H9 (cell line): Measurements from ENCODE around the gene VSIR. TPM values are rescaled to one million over a fixed set of nuclear protein-coding genes. Genes with fewer than 3 reads are reported as not detected.

Experiments used
- DNase-seq: peaks from one replicate; pipeline ENCODE4 v3.0.0-alpha.2; 2017
- H2AFZ ChIP-seq: one replicate; pipeline ENCODE4 v1.6.1; 2013; ENCODE audit warnings: mild to moderate bottlenecking, low read length, control low read depth, moderate library complexity
- H2AK5ac ChIP-seq: 2 replicates; pipeline ENCODE4 v1.6.1; 2013; ENCODE audit warnings: low read length, control low read depth, mixed read lengths; ENCODE audit not compliant: insufficient read length
- H2BK120ac ChIP-seq: one replicate; pipeline ENCODE4 v1.6.1; 2013; ENCODE audit warnings: low read depth, mild to moderate bottlenecking, low read length, control low read depth, inconsistent platforms; ENCODE audit not compliant: poor library complexity, severe bottlenecking
- H2BK12ac ChIP-seq: 2 replicates; pipeline ENCODE4 v1.6.1; 2013; ENCODE audit warnings: low read length, control low read depth, mixed read lengths, low read depth; ENCODE audit not compliant: insufficient read length
- H2BK15ac ChIP-seq: 2 replicates; pipeline ENCODE4 v1.6.1; 2013; ENCODE audit warnings: low read depth, low read length, control low read depth
- H2BK20ac ChIP-seq: one replicate; pipeline ENCODE4 v1.6.1; 2013; ENCODE audit warnings: low read depth, mild to moderate bottlenecking, low read length, control low read depth, inconsistent platforms; ENCODE audit not compliant: poor library complexity, severe bottlenecking
- H2BK5ac ChIP-seq: 2 replicates; pipeline ENCODE4 v1.6.1; 2013; ENCODE audit warnings: low read length, control low read depth, mixed read lengths; ENCODE audit not compliant: insufficient read length
- H3K14ac ChIP-seq: 2 replicates; pipeline ENCODE4 v1.6.1; 2013; ENCODE audit warnings: low read length, control low read depth; ENCODE audit not compliant: insufficient read depth
- H3K18ac ChIP-seq: 2 replicates; pipeline ENCODE4 v1.6.1; 2013; ENCODE audit warnings: low read depth, mild to moderate bottlenecking, mixed read lengths, low read length, control low read depth; ENCODE audit not compliant: insufficient read length
- H3K23ac ChIP-seq: 2 replicates; pipeline ENCODE4 v1.6.1; 2013; ENCODE audit warnings: low read length, control low read depth, mixed read lengths, low read depth; ENCODE audit not compliant: insufficient read length
- H3K23me2 ChIP-seq: 2 replicates; pipeline ENCODE4 v1.6.1; 2013; ENCODE audit warnings: low read depth, mild to moderate bottlenecking, mixed read lengths, low read length, control low read depth; ENCODE audit not compliant: insufficient read length, poor library complexity, severe bottlenecking
- H3K27ac ChIP-seq: 2 replicates; pipeline ENCODE4 v1.5.1; 2013; ENCODE audit warnings: low read length, control low read depth, mixed read lengths, low read depth; ENCODE audit not compliant: insufficient read length
- H3K27me3 ChIP-seq: 2 replicates; pipeline ENCODE4 v1.6.1; 2013; ENCODE audit warnings: low read length, control low read depth, inconsistent platforms; ENCODE audit not compliant: insufficient read depth
- H3K4ac ChIP-seq: 2 replicates; pipeline ENCODE4 v1.6.1; 2013; ENCODE audit warnings: low read depth, mild to moderate bottlenecking, control low read depth, inconsistent platforms, low read length, moderate library complexity
- H3K4me1 ChIP-seq: 2 replicates; pipeline ENCODE4 v1.6.1; 2013; ENCODE audit warnings: low read length, control low read depth, inconsistent platforms; ENCODE audit not compliant: insufficient read depth
- H3K4me2 ChIP-seq: 2 replicates; pipeline ENCODE4 v1.6.1; 2013; ENCODE audit warnings: low read length, control low read depth, mixed read lengths; ENCODE audit not compliant: insufficient read length, insufficient read depth
- H3K56ac ChIP-seq: 2 replicates; pipeline ENCODE4 v1.6.1; 2013; ENCODE audit warnings: low read depth, mild to moderate bottlenecking, mixed read lengths, low read length, control low read depth; ENCODE audit not compliant: insufficient read length
- H3K79me1 ChIP-seq: 2 replicates; pipeline ENCODE4 v1.6.1; 2013; ENCODE audit warnings: low read depth, mild to moderate bottlenecking, moderate library complexity, low read length, control low read depth, inconsistent platforms; ENCODE audit not compliant: insufficient read depth, poor library complexity, severe bottlenecking
- H3K79me2 ChIP-seq: 2 replicates; pipeline ENCODE4 v1.6.1; 2013; ENCODE audit warnings: low read length, control low read depth, inconsistent platforms; ENCODE audit not compliant: insufficient read depth
- H3K9ac ChIP-seq: 2 replicates; pipeline ENCODE4 v1.6.1; 2013; ENCODE audit warnings: low read length, control low read depth, mixed read lengths; ENCODE audit not compliant: insufficient read length; ENCODE audit errors: extremely low read depth
- H3K9me3 ChIP-seq: one replicate; pipeline ENCODE4 v1.6.1; 2013; ENCODE audit warnings: low read depth, low read length, inconsistent platforms; ENCODE audit not compliant: control insufficient read depth
- H3T11ph ChIP-seq: one replicate; pipeline ENCODE4 v1.6.1; 2013; ENCODE audit warnings: mild to moderate bottlenecking, low read length, control low read depth, inconsistent platforms
- H4K20me1 ChIP-seq: one replicate; pipeline ENCODE4 v1.6.1; 2013; ENCODE audit not compliant: control insufficient read depth, insufficient read length, insufficient read depth
- H4K5ac ChIP-seq: 2 replicates; pipeline ENCODE4 v1.6.1; 2013; ENCODE audit warnings: low read depth, mild to moderate bottlenecking, mixed read lengths, low read length, control low read depth; ENCODE audit not compliant: insufficient read length
- H4K8ac ChIP-seq: replicated peaks from 2 replicates; pipeline ENCODE4 v1.6.1; 2013; ENCODE audit warnings: low read length, control low read depth, mixed read lengths, low read depth; ENCODE audit not compliant: insufficient read length
- H4K91ac ChIP-seq: 2 replicates; pipeline ENCODE4 v1.6.1; 2013; ENCODE audit warnings: low read depth, mild to moderate bottlenecking, moderate library complexity, mixed read lengths, low read length, control low read depth; ENCODE audit not compliant: insufficient read length
- H3K27ac Mint-ChIP-seq, 3 experiments: 2 replicates in 2 of 3; 3 replicates in 1 of 3; pipeline ENCODE4 v1.8.0; 2020 to 2021; ENCODE audit warnings: mixed read lengths in 3 of 3, mild to moderate bottlenecking in 1 of 3, moderate library complexity in 1 of 3
- H3K27me3 Mint-ChIP-seq: 2 replicates; pipeline ENCODE4 v1.8.0; 2021; ENCODE audit warnings: low read depth, mild to moderate bottlenecking, moderate library complexity, mixed read lengths
- H3K36me3 Mint-ChIP-seq, 3 experiments: 2 replicates in 2 of 3; 3 replicates in 1 of 3; pipeline ENCODE4 v1.8.0; 2020 to 2021; ENCODE audit warnings: low read depth in 3 of 3, mixed read lengths in 3 of 3; ENCODE audit not compliant: insufficient read depth in 1 of 3
- H3K4me1 Mint-ChIP-seq, 2 experiments: 2 replicates each; pipeline ENCODE4 v1.8.0; 2020; ENCODE audit warnings: mixed read lengths in 2 of 2
- H3K4me3 Mint-ChIP-seq, 2 experiments: 2 replicates in 1 of 2; 3 replicates in 1 of 2; pipeline ENCODE4 v1.8.0; 2020 to 2021; ENCODE audit warnings: mild to moderate bottlenecking in 2 of 2, mixed read lengths in 2 of 2, moderate library complexity in 1 of 2
- H3K9me3 Mint-ChIP-seq, 2 experiments: 2 replicates in 1 of 2; 3 replicates in 1 of 2; pipeline ENCODE4 v1.8.0; 2020; ENCODE audit warnings: mild to moderate bottlenecking in 2 of 2, mixed read lengths in 2 of 2, moderate library complexity in 1 of 2
- WGBS: extraction: QIAGEN DNeasy Blood & Tissue Kit; methylation state at CpG from one replicate; pipeline ENCODE4 v1.1.7; 2013; ENCODE audit warnings: missing lambda C conversion rate, low lambda C conversion rate, mixed read lengths; ENCODE audit not compliant: insufficient read length; ENCODE audit errors: extremely low coverage; 5-methylcytosine and 5-hydroxymethylcytosine counted together
- total RNA-seq: library from RNA; stranded (reverse); gene quantifications from 2 replicates; pipeline ENCODE4 v1.2.1, GENCODE V29; 2021
- TF ChIP-seq, protein P1 (sequence below): fragments of 200-600 bp; sonication (generic); conservative IDR thresholded peaks from 3 replicates; pipeline ENCODE4 v1.8.0; 2021; ENCODE audit warnings: antibody characterized with exemption, mild to moderate bottlenecking

Gene VSIR
- total RNA-seq, 1 experiment from 2014 or later: 0.11 TPM

DNA sequence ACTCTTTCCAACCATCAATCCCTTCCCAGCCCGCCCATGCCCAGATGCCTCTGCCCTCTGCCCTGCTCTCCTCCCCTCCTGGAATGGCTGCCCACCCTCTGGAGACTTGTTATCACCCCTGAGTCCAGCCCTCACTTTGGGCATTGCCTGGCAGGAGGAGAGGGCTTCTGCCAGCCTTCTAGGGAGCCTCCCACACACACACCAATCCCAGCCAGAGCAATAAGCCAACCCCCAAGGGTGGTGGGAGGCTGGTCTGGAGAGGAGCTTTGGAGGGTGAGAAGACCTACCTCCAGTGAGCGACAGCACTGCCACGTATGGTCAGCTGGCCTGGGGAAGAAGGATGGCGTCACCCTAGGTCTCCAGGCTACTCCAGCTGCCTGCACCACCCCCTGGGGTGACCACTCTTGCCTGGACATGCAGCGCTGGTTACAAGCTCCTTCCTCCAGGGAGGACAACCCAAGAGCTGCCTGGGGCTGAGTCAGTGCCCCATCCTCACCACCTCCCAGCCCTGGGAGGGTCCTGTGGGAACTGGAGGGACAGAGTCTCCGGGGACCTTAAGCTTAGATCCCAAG, 62.2 kb downstream of the VSIR start:
- no peaks in the 10 kb centered on the region; a peak in 1 of 7 replicates for H3K36me3 Mint-ChIP-seq
- Histone ChIP-seq H4K5ac (no peak overlapping the region), H3K79me2 (no peaks in the 10 kb centered on the region), H3K23me2 (no peaks in the 10 kb centered on the region), H3K9me3 (no peaks in the 10 kb centered on the region), H3K79me1 (no peaks in the 10 kb centered on the region), H2AK5ac (no peak overlapping the region), H3K4me2 (no peak overlapping the region), H3K56ac (no peak overlapping the region), H4K20me1 (no peaks in the 10 kb centered on the region), H3K4me1 (no peaks in the 10 kb centered on the region), H3K4ac (no peak overlapping the region), H4K91ac (no peak overlapping the region), H4K8ac (no peak overlapping the region), H2BK15ac (no peak overlapping the region), H3K14ac (no peak overlapping the region), H2BK5ac (no peak overlapping the region), H3K27me3 (no peaks in the 10 kb centered on the region), H3K9ac (no peak overlapping the region), H2BK12ac (no peak overlapping the region), H2AFZ (no peak overlapping the region), H2BK20ac (no peak overlapping the region), H3T11ph (no peak overlapping the region), H2BK120ac (no peak overlapping the region), H3K23ac (no peak overlapping the region), H3K27ac (no peak overlapping the region), H3K18ac (no peak overlapping the region)
- H3K4me1 Mint-ChIP-seq: peaks cover 8 to 20% of the 10 kb centered on the region in 2 experiments
- H3K27me3 Mint-ChIP-seq: peaks cover 12% of the 10 kb centered on the region
- TF ChIP-seq, protein P1, sequence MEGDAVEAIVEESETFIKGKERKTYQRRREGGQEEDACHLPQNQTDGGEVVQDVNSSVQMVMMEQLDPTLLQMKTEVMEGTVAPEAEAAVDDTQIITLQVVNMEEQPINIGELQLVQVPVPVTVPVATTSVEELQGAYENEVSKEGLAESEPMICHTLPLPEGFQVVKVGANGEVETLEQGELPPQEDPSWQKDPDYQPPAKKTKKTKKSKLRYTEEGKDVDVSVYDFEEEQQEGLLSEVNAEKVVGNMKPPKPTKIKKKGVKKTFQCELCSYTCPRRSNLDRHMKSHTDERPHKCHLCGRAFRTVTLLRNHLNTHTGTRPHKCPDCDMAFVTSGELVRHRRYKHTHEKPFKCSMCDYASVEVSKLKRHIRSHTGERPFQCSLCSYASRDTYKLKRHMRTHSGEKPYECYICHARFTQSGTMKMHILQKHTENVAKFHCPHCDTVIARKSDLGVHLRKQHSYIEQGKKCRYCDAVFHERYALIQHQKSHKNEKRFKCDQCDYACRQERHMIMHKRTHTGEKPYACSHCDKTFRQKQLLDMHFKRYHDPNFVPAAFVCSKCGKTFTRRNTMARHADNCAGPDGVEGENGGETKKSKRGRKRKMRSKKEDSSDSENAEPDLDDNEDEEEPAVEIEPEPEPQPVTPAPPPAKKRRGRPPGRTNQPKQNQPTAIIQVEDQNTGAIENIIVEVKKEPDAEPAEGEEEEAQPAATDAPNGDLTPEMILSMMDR: no peak
- WGBS: no CpG with 5 or more reads among the region's 6 CpGs
- no peak overlapping the region; a peak in 1 of 7 replicates for H3K27ac Mint-ChIP-seq
- H3K4me3 Mint-ChIP-seq: no peak overlapping the region
- no peak for DNase-seq
- H3K9me3 Mint-ChIP-seq: no peaks in the 10 kb centered on the region
